DND-41 (cell line): Measurements from ENCODE around the gene TRIM24.
"Not testable (repeated sequence)": the region's sequence is repeated elsewhere in the genome, so short reads cannot be mapped to it uniquely, and the experiment has no call there.

Experiments used
- ATAC-seq: fragments of 200-7000 bp; cut with Tn5 transposase; 3 replicates; pipeline ENCODE4 v1.9.1; 2021; ENCODE audit warnings: low read depth; ENCODE audit not compliant: insufficient read depth
- DNase-seq: peaks from one replicate; pipeline ENCODE4 v3.0.0-alpha.2; 2020
- H2AFZ ChIP-seq: 2 replicates; pipeline ENCODE4 v1.6.0; 2012; ENCODE audit warnings: low read depth, low read length
- H3K27ac ChIP-seq: 2 replicates; pipeline ENCODE4 v1.5.1; 2012; ENCODE audit warnings: low read length, inconsistent platforms
- H3K27me3 ChIP-seq: fragments of 200-600 bp; sonication (generic); 2 replicates; pipeline ENCODE4 v1.6.0; 2012; ENCODE audit warnings: low read length, mild to moderate bottlenecking, inconsistent platforms; ENCODE audit not compliant: insufficient read depth, poor library complexity
- H3K36me3 ChIP-seq: 2 replicates; pipeline ENCODE4 v1.5.1; 2012; ENCODE audit warnings: low read length, inconsistent platforms; ENCODE audit not compliant: insufficient read depth
- H3K4me1 ChIP-seq: 2 replicates; pipeline ENCODE4 v1.5.1; 2012; ENCODE audit warnings: mild to moderate bottlenecking, low read length; ENCODE audit not compliant: insufficient read depth
- H3K4me2 ChIP-seq: 2 replicates; pipeline ENCODE4 v1.6.0; 2012; ENCODE audit warnings: mild to moderate bottlenecking, moderate library complexity, low read length, inconsistent platforms; ENCODE audit not compliant: insufficient read depth
- H3K4me3 ChIP-seq, 2 experiments: fragments of 200-600 bp in 1 of 2; shearing (Covaris generic) in 1 of 2; 2 replicates each; pipeline ENCODE4 v1.5.1; 2012 to 2016; ENCODE audit warnings: inconsistent platforms in 2 of 2, low read length in 2 of 2, mild to moderate bottlenecking in 2 of 2, low read depth in 1 of 2, moderate library complexity in 1 of 2
- H3K79me2 ChIP-seq: 2 replicates; pipeline ENCODE4 v1.6.0; 2012; ENCODE audit warnings: low read length, inconsistent platforms; ENCODE audit not compliant: insufficient read depth
- H3K9ac ChIP-seq: 2 replicates; pipeline ENCODE4 v1.6.0; 2012; ENCODE audit warnings: low read depth, mild to moderate bottlenecking, inconsistent platforms, low read length, moderate library complexity
- H3K9me3 ChIP-seq: 2 replicates; pipeline ENCODE4 v1.5.1; 2012; ENCODE audit warnings: low read length, moderate library complexity, mild to moderate bottlenecking, inconsistent platforms; ENCODE audit not compliant: insufficient read depth, severe bottlenecking
- H4K20me1 ChIP-seq: 2 replicates; pipeline ENCODE4 v1.6.0; 2012; ENCODE audit warnings: low read length; ENCODE audit not compliant: insufficient read depth
- CTCF ChIP-seq: IDR thresholded peaks from 2 replicates; pipeline ENCODE4 v1.5.1; 2012; ENCODE audit warnings: borderline replicate concordance, low read length, moderate library complexity, mild to moderate bottlenecking; ENCODE audit not compliant: poor library complexity, severe bottlenecking; ENCODE audit errors: extremely low read depth
- EZH2 ChIP-seq: IDR thresholded peaks from 3 replicates; pipeline ENCODE4 v1.6.1; 2012; ENCODE audit warnings: borderline replicate concordance, low read depth, mild to moderate bottlenecking, moderate library complexity, low read length, inconsistent platforms; ENCODE audit not compliant: severe bottlenecking

TRIM24 gene

GRCh38 chr7:138499340-138499739 lies 39.3 kb downstream of the TRIM24 start:
- peaks cover 99% of the 10 kb centered on the region for H3K79me2 ChIP-seq
- H3K4me2 ChIP-seq, result no peak overlapping the region
- H2AFZ ChIP-seq, result no peak overlapping the region
- H3K27ac ChIP-seq, result no peak overlapping the region
- TF ChIP-seq CTCF (no peak), EZH2 (no peak)
- no peaks in the 10 kb centered on the region for H3K27me3 ChIP-seq
- no peak overlapping the region for H3K9ac ChIP-seq
- no peaks in the 10 kb centered on the region for H3K9me3 ChIP-seq
- ATAC-seq, result no peak; the same call in 2 of the 3 replicates
- peaks cover 25% of the 10 kb centered on the region; the same call in 1 of the 2 replicates for H4K20me1 ChIP-seq
- DNase-seq, result no peak
- peaks cover 15% of the 10 kb centered on the region; the same call in 1 of the 2 replicates for H3K36me3 ChIP-seq
- no peaks in the 10 kb centered on the region for H3K4me1 ChIP-seq
- H3K4me3 ChIP-seq, result no peak overlapping the region

- not testable (repeated sequence) for H3K4me2 ChIP-seq, DNase-seq, ATAC-seq, H3K4me3 ChIP-seq, H3K27me3 ChIP-seq, H2AFZ ChIP-seq, H3K4me1 ChIP-seq, H3K27ac ChIP-seq, H3K9me3 ChIP-seq, H3K9ac ChIP-seq
- peaks cover 97% of the 10 kb centered on the region for H3K79me2 ChIP-seq
- H3K36me3 ChIP-seq, result peaks cover 25% of the 10 kb centered on the region
- H4K20me1 ChIP-seq, result peaks cover 19% of the 10 kb centered on the region; the same call in 1 of the 2 replicates
Measured at GRCh38 chr7:138500303-138500702, 40.2 kb downstream of the TRIM24 start.

GRCh38 chr7:138500892-138501291 lies 40.8 kb downstream of the TRIM24 start:
- H3K4me2 ChIP-seq, result no peak overlapping the region
- H4K20me1 ChIP-seq, result peaks cover 19% of the 10 kb centered on the region; the same call in 1 of the 2 replicates
- H3K9ac ChIP-seq, result no peak overlapping the region
- ATAC-seq (no peak), DNase-seq (no peak)
- TF ChIP-seq CTCF (no peak), EZH2 (no peak)
- no peaks in the 10 kb centered on the region for H3K4me1 ChIP-seq
- no peak overlapping the region for H3K27ac ChIP-seq
- H3K4me3 ChIP-seq, result no peak overlapping the region
- peaks cover 96% of the 10 kb centered on the region for H3K79me2 ChIP-seq
- no peak overlapping the region for H2AFZ ChIP-seq
- H3K27me3 ChIP-seq, result no peaks in the 10 kb centered on the region
- no peaks in the 10 kb centered on the region for H3K9me3 ChIP-seq
- peaks cover 31% of the 10 kb centered on the region for H3K36me3 ChIP-seq

GRCh38 chr7:138502023-138502767 lies 42.1 kb downstream of the TRIM24 start:
- peaks cover 21% of the 10 kb centered on the region; the same call in 1 of the 2 replicates for H4K20me1 ChIP-seq
- no peaks in the 10 kb centered on the region for H3K4me1 ChIP-seq
- H3K27me3 ChIP-seq, result no peaks in the 10 kb centered on the region
- H3K9ac ChIP-seq, result no peak overlapping the region
- H3K79me2 ChIP-seq, result peaks cover 96% of the 10 kb centered on the region
- no peak overlapping the region for H3K27ac ChIP-seq
- H3K4me3 ChIP-seq, result no peak overlapping the region
- peaks cover 44% of the 10 kb centered on the region for H3K36me3 ChIP-seq
- no peak for TF ChIP-seq EZH2
- no peak for TF ChIP-seq CTCF
- H3K4me2 ChIP-seq, result no peak overlapping the region
- H2AFZ ChIP-seq, result no peak overlapping the region
- DNase-seq (no peak), ATAC-seq (peak; percentile 27; the same call in 1 of the 3 replicates)
- H3K9me3 ChIP-seq, result no peaks in the 10 kb centered on the region
